Vagina (tissue), 2 donors: Measurements from ENCODE around the gene CMTM1.

ENCODE experiments used
- POLR2A ChIP-seq, 2 donors: fragments of 450-650 bp; IDR thresholded peaks; one replicate each; pipeline ENCODE4 v1.6.1; 2017; ENCODE audit warnings: antibody characterized with exemption in 2 of 2, mild to moderate bottlenecking in 2 of 2, moderate library complexity in 2 of 2
- POLR2AphosphoS5 ChIP-seq, 2 donors: sonication (generic); formaldehyde crosslinking; IDR thresholded peaks; one replicate each; pipeline ENCODE4 v1.9.0; 2017; ENCODE audit warnings: antibody characterized with exemption in 2 of 2, mild to moderate bottlenecking in 2 of 2, low read depth in 1 of 2; ENCODE audit not compliant: insufficient read depth in 1 of 2
- TF ChIP-seq, protein P1 (sequence below), 3 experiments: fragments of 450-650 bp in 2 of 3; fragments of 200-600 bp in 1 of 3; sonication (generic) in 1 of 3; IDR thresholded peaks; one replicate each; pipeline ENCODE4 v1.5.1; 2017 to 2019; ENCODE audit warnings: antibody characterized with exemption in 3 of 3, mild to moderate bottlenecking in 2 of 3, moderate library complexity in 2 of 3

DNA sequence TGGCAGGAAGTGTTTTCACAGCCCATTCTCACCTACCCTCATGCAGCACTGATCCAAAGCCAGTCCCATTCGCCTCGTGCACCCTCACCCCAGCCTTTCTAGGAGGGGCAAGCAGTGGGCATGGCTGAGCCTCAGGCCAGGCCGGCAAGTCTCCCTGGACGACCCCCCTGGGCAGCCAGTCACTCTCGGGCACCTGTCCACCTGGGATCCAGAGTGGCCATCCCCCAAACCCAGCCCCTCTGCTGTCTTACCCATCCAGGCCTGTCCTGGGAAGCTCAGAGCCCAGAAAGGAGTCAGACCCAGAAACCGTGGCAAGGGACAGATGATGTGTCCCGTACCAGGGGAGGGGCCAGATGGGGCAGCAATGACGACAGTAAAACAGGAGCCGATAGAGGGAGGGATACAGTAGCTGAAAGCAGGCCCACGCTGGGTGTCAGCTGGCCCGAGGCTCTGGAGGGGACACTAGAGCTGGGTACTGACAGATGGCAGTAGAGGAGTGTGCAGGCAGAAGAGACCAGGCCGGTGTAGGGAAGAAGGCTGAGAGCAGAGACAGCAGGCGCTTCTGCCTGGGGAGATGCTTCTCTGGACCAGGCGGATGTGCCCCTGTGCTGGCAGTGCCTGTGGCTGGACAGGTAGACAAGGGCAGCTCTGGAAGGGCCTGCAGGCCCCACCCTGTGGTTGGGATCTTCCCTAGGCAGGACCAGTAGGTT is 44.0 kb downstream of the CMTM1 start:
- TF ChIP-seq, protein P1, sequence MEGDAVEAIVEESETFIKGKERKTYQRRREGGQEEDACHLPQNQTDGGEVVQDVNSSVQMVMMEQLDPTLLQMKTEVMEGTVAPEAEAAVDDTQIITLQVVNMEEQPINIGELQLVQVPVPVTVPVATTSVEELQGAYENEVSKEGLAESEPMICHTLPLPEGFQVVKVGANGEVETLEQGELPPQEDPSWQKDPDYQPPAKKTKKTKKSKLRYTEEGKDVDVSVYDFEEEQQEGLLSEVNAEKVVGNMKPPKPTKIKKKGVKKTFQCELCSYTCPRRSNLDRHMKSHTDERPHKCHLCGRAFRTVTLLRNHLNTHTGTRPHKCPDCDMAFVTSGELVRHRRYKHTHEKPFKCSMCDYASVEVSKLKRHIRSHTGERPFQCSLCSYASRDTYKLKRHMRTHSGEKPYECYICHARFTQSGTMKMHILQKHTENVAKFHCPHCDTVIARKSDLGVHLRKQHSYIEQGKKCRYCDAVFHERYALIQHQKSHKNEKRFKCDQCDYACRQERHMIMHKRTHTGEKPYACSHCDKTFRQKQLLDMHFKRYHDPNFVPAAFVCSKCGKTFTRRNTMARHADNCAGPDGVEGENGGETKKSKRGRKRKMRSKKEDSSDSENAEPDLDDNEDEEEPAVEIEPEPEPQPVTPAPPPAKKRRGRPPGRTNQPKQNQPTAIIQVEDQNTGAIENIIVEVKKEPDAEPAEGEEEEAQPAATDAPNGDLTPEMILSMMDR (IDR thresholded peaks at IDR 0.05) = no peak
- no peak for TF ChIP-seq POLR2A (IDR thresholded peaks at IDR 0.05)
- TF ChIP-seq POLR2AphosphoS5 (IDR thresholded peaks at IDR 0.05; ENCODE audit: insufficient read depth in 1 of 2, low read depth in 1 of 2) = no peak
